GM20431 (cell line): ENCODE data around the gene TMEM200A.
"Not testable (repeated sequence)": the region's sequence is repeated elsewhere in the genome, so short reads cannot be mapped to it uniquely, and the experiment has no call there.

Experiments
- in situ Hi-C: fragments of 300-500 bp; cut with MseI, MboI; formaldehyde crosslinking; loops from one replicate; pipeline ENCODE4 v1.15.0; 2020; ENCODE audit warnings: low sequenced_read_pairs; ENCODE audit not compliant: unreplicated experiment

Gene TMEM200A

GRCh38 chr6:130365166-130366106 is at the start of gene TMEM200A:
Gene TMEM200A (plus strand): TSS chr6:130366017. CDS start chr6:130440423, 74,406 bp downstream.
- in situ Hi-C loops, result no loop called here

DNA sequence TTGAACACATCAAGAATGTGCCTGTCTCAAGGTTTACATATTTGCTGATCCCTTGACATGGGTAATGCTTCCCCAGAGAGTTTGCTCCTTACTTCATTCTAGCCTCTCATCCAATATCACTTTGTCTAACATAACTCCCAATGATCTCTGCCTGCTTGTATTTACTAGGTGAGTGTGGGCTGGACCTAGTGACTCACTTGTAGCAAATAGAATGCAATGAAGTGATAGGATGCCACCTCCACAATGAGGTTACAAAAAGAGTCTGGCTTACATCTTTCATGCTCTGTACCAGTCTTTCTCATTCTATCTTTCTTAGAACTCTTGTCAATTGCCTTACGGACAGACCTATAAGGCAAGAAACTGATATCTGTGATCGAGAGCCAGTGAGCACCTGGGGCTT is 44.9 kb upstream of the TMEM200A start:
- in situ Hi-C loops, result loop anchor here (10.0 to 25.0 kb wide), 2 partner anchors 374 to 516 kb away; partner anchors contain the start of gene SMLR1

DNA sequence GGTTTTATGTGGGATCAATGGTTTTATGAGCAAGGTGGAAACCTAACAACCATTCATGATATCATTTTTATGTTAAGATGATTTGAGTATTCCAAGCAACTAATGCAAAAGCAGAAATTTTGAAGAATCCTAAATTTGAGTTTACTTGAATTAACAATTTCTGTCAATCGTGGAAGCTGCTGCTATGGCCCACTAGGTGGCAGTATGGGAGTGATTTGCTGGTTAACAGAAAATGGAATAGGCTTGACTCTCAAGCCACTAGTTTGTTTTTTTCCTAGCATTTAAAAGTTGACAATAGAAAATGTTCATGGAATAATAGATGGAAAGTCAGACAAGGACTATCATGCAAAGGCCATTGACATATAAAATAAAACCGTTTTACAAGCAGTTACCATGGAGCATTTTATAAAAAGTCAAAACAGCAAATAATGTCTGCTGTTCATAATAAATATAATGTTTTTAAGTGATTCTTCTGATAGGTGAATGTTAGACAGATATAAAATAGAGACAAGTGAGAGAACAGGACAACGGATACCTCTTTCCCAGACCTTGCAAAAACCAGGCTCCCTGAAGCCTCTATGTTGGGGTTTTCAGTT is 43.0 kb upstream of the TMEM200A start:
- in situ Hi-C loops, result loop anchor here (10.0 to 25.0 kb wide), 2 partner anchors 372 to 515 kb away; partner anchors contain the start of gene SMLR1

- in situ Hi-C loops, result loop anchor here (10.0 to 25.0 kb wide), 2 partner anchors 370 to 513 kb away; partner anchors contain the start of gene SMLR1
Observed at GRCh38 chr6:130324657-130325056, 41.2 kb upstream of the TMEM200A start.

DNA sequence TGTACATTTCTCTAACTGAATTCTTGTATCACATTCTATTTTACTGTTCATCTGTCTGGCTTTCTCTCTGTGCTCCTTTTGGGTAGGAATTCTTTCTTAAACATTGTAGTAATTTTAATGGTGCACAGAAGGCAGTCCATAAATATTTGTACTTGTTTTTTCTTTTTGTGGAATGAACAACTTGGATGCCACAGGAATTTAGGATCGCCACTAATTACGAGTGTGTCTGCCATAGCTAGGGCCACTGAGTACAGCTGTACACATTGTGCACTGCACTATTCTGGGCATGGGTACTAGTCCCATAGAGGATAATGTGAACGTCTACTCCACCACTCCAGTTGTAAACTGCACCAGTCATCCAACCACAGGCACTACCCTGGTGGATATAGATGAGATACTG is 39.3 kb upstream of the TMEM200A start:
- in situ Hi-C loops, result loop anchor here (10.0 kb wide), 1 partner anchor 368 kb away; no protein-coding TSS in a partner anchor

DNA sequence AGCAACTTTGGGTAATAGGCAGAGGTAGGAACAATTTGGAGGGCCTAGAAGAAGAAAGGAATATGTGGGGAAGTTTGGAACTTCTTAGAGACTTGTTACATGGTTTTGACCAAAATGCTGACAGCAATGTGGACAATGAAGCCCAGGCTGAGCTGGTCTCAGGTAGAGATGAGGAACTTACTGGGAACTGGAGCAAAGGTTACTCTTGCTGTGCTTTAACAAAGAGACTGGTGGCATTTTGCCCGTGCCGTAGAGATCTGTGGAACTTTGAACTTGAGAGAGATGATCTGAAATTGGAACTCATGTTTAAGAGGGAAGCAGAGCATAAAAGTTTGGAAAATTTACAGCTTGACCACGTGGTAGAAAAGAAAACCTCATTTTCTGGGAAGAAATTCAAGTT is 28.3 kb upstream of the TMEM200A start:
- in situ Hi-C loops, result no loop called here

DNA sequence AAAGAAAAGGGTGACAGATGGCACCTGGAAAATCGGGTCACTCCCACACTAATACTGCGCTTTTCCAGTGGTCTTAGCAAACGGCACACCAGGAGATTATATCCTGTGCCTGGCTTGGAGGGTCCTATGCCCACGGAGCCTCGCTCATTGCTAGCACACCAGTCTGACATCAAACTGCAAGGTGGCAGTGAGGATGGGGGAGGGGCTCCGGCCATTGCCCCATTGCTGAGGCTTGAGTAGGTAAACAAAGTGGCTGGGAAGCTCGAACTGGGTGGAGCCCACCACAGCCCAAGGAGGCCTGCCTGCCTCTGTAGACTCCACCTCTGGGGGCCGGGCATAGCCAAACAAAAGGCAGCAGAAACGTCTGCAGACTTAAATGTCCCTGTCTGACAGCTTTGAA is 19.5 kb upstream of the TMEM200A start:
- in situ Hi-C loops, result not testable (repeated sequence)

- in situ Hi-C loops, result no loop called here
Observed at GRCh38 chr6:130354322-130354721, 11.5 kb upstream of the TMEM200A start.

DNA sequence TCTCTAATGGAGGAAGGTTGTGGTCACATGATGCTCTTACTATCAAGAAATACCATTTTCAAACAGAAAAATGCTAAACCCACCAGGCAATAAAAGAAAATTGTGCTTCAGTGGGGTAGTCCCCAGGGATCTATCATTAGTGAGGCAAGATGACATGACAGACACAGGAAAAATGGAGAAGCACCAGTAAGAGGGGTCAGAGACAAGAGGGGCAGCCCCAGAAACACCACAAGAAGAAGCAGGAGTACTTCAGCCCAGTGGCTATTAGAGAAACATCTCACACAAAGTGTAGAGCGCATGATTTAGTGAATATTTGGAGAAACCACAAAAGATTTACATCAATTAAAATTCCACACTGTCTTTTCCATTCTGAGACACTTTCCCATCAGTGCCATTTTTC is 10.2 kb upstream of the TMEM200A start:
- in situ Hi-C loops, result no loop called here

GRCh38 chr6:130357436-130357835 is 8.4 kb upstream of the TMEM200A start:
- in situ Hi-C loops, result no loop called here

- in situ Hi-C loops, result no loop called here
Observed at GRCh38 chr6:130359736-130360135, 6.1 kb upstream of the TMEM200A start.

GRCh38 chr6:130362128-130362527 is 3.7 kb upstream of the TMEM200A start:
- in situ Hi-C loops, result no loop called here

- in situ Hi-C loops, result no loop called here
Observed at GRCh38 chr6:130364224-130364780, 1.5 kb upstream of the TMEM200A start.

GRCh38 chr6:130366107-130367005 is 539 bp downstream of the TMEM200A start:
- in situ Hi-C loops, result no loop called here

DNA sequence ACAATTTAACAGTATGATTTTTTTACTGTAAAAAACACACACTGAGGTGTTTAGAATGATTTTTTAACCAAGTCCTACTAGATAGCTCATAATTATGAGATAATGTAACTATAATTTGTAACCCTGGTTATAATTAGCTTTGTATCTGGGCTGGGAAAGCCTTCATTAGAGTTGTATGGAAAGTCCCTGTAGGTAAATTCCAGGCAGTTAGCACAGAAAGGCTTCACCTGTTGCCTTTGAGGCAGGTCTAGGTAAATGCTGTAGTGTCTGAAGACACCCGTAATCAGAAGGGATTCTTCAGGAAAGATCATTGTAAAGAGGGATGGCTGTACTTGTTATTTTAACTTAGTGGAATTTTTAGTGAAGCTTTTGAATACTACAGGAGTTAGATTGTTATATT is 1.9 kb downstream of the TMEM200A start:
- in situ Hi-C loops, result no loop called here

GRCh38 chr6:130368576-130368975 is 2.8 kb downstream of the TMEM200A start:
- in situ Hi-C loops, result no loop called here

DNA sequence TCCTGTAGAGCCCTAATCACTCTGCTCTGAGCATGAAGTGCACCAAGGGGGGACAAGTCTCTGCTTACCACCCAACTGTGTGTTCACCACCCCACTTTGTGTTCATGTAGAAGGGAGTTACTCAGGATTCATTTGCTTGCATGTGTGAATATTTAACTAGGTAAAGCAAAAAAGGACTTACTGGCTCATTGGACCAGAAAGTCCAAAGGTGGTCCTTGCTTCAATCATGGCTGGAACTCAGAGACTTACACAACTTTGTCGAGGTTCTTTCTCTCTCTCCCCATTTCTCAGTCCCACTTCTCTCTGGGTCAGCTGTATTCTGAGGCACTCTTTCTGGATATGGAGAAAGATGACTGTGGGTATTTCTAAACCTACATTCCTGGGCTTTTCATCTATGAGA is 4.0 kb downstream of the TMEM200A start:
- in situ Hi-C loops, result no loop called here

DNA sequence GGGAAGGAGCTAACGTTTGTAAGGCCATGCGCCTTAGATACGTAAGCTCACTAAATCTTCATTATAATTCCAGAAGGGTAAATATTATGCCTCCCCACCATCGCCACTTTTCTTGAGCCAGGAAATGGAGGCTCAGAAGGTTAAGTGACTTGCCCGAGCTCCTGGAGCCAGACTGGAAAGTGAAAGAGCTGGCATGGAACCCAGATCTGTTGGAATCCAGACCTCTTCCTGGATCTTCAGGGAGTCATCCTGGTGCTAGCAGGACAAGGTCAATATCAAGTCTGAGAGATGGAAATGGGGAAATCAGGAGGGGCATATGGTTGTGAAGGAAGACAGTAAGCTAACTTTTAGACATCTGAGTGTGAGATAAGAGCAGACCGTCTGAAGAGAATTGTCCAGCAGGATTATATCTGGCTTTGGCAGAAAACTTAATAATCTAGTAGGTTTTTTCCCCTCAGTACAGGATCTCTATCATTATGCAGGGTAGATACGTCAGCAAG is 6.2 kb downstream of the TMEM200A start:
- in situ Hi-C loops, result no loop called here

GRCh38 chr6:130372786-130373185 is 7.0 kb downstream of the TMEM200A start:
- in situ Hi-C loops, result no loop called here

DNA sequence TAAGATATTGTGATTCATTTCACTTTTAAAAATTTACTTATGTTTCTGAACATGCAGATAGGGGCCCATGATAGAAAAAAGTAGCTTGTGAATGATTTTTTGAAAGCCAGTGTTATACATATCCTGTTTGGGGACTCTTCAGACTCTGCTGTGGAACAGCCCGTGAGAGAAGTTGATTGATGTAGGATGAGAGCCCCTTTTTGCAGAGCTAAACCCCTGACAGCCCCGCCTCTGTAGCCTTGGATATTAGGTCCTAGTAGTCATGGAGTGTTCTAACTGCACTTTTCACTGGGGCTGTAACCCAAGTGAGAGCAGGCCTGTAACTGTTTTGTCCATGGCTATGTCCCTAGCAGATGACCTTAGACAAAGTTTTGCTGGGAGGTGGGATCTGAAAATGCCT is 8.2 kb downstream of the TMEM200A start:
- in situ Hi-C loops, result no loop called here
